Renal cortical epithelial cell (primary cell): Measurements from ENCODE around the gene TTLL8. TPM values are rescaled to one million over a fixed set of nuclear protein-coding genes. Genes with fewer than 3 reads are reported as not detected.
A peak's percentile ranks its signal among the peaks of the same experiment; 100 is the strongest.
"Not testable (repeated sequence)": the region's sequence is repeated elsewhere in the genome, so short reads cannot be mapped to it uniquely, and the experiment has no call there.

ENCODE experiments used
- DNase-seq: peaks from one replicate; pipeline ENCODE4 v3.0.0-alpha.2; 2011; ENCODE audit warnings: low read depth
- total RNA-seq: library from RNA; depleted of rRNA; stranded (reverse); fragments of >200 nt; gene quantifications from 2 replicates; pipeline ENCODE4 v1.2.3, GENCODE V29; 2014

TTLL8 gene
- total RNA-seq, 1 donor from 2014 or later, result not detected

- DNase-seq, result no peak
These were observed 56.5 kb downstream of the TTLL8 start for GRCh38 chr22:50001388-50002231.

- no peak for DNase-seq
These were observed 57.3 kb downstream of the TTLL8 start for GRCh38 chr22:50000587-50001387.

GRCh38 chr22:49999946-50000586 is 58.0 kb downstream of the TTLL8 start:
- no peak for DNase-seq

- DNase-seq, result no peak
These were observed 58.8 kb downstream of the TTLL8 start for GRCh38 chr22:49999063-49999945.

- no peak for DNase-seq
These were observed 59.4 kb downstream of the TTLL8 start for GRCh38 chr22:49998718-49999062.

DNA sequence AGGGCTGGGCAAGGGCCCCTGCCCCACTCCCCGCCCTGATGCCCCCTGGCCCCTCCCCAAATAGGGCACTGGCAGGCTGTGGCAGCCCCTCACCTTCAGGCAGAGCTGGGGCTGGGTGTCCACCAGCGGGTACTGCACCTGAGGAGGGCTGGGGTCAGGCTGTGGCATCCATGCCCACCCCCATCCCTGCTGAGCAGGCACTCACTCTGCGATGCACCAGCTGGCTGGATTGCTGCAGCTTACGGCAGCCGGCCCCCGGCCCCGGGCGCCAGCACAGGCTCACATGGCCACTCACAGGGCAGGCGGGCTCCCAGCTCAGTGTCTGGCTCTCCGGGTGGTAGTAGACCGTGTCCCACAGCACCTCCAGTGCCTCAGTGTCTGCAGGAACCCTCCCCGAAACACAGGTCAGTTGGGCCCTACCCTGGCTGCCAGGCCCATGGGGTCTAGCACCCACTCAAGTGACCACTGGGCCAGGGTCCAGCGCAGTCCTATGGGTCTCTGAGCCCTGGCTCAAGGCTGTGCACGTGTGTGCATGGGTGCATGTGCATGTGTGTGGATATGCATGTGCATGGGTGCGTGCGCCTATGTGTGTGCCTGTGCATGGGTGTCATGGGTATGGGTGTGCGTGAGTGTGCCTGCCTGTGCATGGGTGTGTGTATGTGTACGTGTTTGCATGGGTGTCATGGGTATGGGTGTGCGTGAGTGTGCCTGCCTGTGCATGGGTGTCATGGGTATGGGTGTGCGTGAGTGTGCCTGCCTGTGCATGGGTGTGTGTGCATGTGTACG is 60.0 kb downstream of the TTLL8 start:
- no peak for DNase-seq

- DNase-seq, result no peak
These were observed 60.9 kb downstream of the TTLL8 start for GRCh38 chr22:49997251-49997599.

GRCh38 chr22:49996518-49997250 is 61.4 kb downstream of the TTLL8 start:
- no peak for DNase-seq

DNA sequence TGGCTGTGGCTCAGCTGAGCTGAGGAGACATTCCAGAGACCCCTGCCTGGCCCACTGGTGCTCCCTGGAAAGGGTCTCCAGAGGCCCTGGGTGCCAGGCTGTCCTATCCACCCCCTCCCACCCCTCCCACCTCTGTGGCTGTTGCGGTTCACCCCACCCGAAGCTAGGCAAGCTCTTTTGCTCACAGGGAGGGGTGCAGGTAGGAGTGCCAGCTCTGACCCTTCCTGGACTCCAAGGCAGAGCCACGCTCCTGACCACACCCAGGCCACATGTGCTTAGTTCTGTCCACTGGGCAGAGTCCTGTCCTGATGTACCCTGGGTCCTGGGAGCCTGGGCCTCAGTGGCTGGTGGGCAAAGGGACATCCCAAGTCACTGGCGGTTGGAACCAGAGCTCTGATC is 62.0 kb downstream of the TTLL8 start:
- DNase-seq, result no peak

- no peak for DNase-seq
These were observed 62.6 kb downstream of the TTLL8 start for GRCh38 chr22:49995361-49996118.

GRCh38 chr22:49995041-49995360 is 63.1 kb downstream of the TTLL8 start:
- no peak for DNase-seq

DNA sequence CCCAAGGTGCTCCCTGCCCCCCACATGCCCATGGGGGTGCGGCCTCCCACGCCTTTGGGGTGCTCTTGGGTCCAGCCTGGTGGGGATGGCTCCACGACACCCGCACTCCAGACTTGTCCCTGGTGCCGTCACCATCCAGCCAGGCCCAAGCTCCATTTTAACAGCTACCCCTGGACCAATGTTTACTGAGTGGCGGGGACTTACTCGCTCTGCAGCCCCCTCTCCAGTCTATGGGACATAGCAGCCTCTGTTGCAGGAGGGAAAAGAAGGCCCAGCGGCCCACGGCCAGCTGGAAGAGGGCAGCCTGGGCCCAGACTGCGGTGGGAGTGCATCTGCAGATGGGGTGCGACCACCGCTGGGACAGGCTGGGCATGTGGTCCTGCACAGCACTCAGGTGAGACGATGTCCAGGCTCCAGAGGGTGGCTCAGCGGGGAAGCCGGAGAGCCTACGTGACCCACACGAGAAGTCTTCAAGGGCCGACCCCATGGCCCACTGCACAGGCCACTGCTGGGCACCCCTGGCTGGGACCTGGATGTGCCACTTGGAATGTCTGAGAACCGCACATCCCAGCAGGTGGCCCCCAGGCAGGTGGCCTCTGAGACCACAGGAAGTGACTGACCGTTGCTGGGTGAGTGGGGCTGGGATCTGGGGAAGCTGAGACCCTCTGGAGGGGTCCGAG is 63.6 kb downstream of the TTLL8 start:
- no peak for DNase-seq

DNA sequence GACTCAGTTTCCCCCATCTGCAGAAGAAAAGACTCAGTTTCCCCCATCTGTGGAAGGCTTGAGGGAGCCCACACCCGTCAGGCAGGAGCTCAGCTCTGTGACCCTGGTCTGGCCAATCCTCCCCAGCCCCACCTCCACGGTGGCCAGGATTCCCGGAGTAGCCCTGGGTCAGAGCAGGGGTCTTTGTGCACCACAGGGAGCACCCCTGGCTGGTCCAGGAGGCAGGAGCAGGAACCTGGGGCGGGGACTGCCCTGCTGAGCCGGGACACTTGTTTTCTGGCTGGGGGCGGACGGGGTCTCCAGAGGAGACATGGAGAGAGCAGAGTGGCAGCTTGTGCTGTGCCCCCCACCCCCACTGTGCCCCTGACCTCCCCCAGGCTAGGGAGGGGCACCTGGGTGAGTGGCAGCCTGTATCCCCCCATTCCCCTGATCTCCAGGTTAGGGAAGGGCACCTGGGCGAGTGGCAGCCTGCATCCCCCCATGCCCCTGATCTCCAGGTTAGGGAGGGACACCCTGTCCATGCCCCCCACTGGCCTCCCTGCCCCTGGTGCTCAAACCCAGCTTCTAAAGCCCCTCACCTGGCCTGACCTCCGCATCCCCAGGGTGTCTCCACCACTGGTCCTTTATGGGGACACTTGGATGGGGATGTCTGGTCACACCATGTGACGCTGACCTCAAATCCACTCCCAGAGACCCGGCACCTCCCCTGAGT is 64.3 kb downstream of the TTLL8 start:
- no peak for DNase-seq

GRCh38 chr22:49992921-49993648 is 65.0 kb downstream of the TTLL8 start:
- peak; percentile 15 for DNase-seq

DNA sequence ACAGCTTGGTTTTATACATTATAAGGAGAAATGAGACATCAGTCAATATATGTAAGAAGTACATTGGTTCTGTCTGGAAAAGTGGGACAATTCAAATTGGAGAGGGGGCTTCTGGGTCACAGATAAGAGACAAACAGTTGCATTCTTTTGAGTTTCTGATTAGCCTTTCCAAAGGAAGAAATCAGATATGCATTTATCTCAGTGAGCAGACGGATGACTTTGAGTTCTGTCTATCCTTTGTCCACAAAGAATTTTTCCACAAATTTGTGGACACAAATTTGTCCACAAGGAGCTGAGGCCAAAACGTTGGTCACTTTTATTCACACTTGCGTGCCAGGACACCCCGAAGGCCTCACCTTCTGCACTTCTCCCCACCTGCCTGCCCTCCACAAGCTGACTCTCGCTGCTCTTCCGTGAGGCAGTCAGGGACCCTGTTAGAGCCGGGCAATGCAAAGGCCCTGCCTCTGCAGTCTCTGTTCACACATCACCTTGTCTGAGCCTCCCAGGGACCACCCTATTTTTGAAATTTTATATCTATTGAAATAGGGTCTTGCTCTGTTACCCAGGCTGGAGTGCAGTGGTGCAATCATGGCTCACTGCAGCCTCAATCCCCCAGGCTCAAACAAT is 66.1 kb downstream of the TTLL8 start:
- no peak for DNase-seq

- no peak for DNase-seq
These were observed 66.9 kb downstream of the TTLL8 start for GRCh38 chr22:49991167-49991566.

DNA sequence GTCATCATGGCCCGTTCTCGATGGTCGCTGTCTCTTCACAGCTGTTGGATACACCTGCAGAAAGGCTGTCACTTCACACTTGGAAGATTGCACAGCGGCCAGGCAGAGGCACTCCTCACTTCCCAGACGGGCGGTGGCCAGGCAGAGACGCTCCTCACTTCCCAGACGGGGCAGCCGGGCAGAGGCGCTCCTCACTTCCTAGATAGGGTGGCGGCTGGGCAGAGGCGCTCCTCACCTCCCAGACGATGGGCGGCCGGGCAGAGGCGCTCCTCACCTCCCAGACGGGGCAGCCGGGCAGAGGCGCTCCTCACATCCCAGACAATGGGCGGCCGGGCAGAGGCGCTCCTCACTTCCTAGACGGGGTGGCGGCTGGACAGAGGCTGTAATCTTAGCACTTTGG is 68.3 kb downstream of the TTLL8 start:
- not testable (repeated sequence) for DNase-seq
